AG04450 (cell line): ENCODE measurements around the gene TOR1A. TPM values are rescaled to one million over a fixed set of nuclear protein-coding genes. Genes with fewer than 3 reads are reported as not detected.

ENCODE experiments used
- CTCF ChIA-PET: fragments of 300-600, 350-600 bp; formaldehyde crosslinking; extraction: SDS; loops from one replicate; lab custom pipeline; 2022; ENCODE audit warnings: antibody characterized with exemption, inconsistent platforms; lab: Charles Lee
- POLR2A ChIA-PET: fragments of 350-600 bp; formaldehyde crosslinking; extraction: SDS; loops from one replicate; lab custom pipeline; 2021; ENCODE audit warnings: antibody characterized with exemption, inconsistent platforms; lab: Yijun Ruan, JAX
- DNase-seq: peaks from one replicate; pipeline ENCODE4 v3.0.0-alpha.2; 2011; ENCODE audit warnings: low read depth, low spot score
- H3K27ac ChIP-seq: one replicate; pipeline ENCODE4 v1.5.1; 2012; ENCODE audit warnings: low read depth, low read length, control low read depth
- H3K27me3 ChIP-seq: one replicate; pipeline ENCODE4 v1.6.0; 2012; ENCODE audit warnings: low read length; ENCODE audit not compliant: control insufficient read depth, insufficient read depth
- H3K4me3 ChIP-seq: 2 replicates; pipeline ENCODE4 v1.5.1; 2011; ENCODE audit warnings: mild to moderate bottlenecking, low read depth, low read length, control low read depth
- H3K9me3 ChIP-seq: 2 replicates; pipeline ENCODE4 v1.5.1; 2012; ENCODE audit warnings: low read length; ENCODE audit not compliant: control insufficient read depth, insufficient read depth
- polyA plus RNA-seq: library from polyadenylated mRNA; depleted of rRNA; stranded (reverse); fragments of >200 nt; gene quantifications from 2 replicates; pipeline ENCODE4 v1.2.3, GENCODE V29; 2011
- TF ChIP-seq, protein P1 (sequence below): IDR thresholded peaks from 2 replicates; pipeline ENCODE4 v1.5.1; 2011; ENCODE audit warnings: low read depth, low read length, control low read depth, inconsistent platforms

TOR1A gene
- polyA plus RNA-seq, 1 experiment: 78.5 TPM

DNA sequence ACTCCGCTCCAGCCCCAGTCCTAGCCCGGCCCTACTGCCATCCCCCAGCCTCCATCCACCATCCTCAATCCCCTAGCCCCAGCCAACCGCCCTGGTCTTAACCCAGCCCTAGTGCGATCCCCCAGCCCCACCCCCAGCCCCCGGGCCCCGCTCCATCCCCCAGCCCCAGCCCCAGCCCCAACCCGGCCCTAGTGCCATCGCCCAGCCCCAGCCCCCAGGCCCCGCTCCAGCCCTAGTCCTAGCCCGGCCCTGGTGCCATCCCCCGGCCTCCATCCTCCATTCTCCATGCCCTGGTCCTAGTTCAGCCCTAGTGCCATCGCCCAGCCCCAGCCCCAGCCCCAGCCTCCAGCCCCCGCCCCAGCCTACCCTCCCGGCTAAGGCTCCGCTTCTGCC is 398 bp downstream of the TOR1A start:
- H3K27me3 ChIP-seq: no peaks in the 10 kb centered on the region
- CTCF ChIA-PET: no interaction called here
- peak overlapping the region; percentile 47 for H3K27ac ChIP-seq
- TF ChIP-seq, protein P1, sequence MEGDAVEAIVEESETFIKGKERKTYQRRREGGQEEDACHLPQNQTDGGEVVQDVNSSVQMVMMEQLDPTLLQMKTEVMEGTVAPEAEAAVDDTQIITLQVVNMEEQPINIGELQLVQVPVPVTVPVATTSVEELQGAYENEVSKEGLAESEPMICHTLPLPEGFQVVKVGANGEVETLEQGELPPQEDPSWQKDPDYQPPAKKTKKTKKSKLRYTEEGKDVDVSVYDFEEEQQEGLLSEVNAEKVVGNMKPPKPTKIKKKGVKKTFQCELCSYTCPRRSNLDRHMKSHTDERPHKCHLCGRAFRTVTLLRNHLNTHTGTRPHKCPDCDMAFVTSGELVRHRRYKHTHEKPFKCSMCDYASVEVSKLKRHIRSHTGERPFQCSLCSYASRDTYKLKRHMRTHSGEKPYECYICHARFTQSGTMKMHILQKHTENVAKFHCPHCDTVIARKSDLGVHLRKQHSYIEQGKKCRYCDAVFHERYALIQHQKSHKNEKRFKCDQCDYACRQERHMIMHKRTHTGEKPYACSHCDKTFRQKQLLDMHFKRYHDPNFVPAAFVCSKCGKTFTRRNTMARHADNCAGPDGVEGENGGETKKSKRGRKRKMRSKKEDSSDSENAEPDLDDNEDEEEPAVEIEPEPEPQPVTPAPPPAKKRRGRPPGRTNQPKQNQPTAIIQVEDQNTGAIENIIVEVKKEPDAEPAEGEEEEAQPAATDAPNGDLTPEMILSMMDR: no peak
- POLR2A ChIA-PET: no interaction called here
- H3K4me3 ChIP-seq: peak overlapping the region; percentile 86
- no peak for DNase-seq
- H3K9me3 ChIP-seq: no peaks in the 10 kb centered on the region

DNA sequence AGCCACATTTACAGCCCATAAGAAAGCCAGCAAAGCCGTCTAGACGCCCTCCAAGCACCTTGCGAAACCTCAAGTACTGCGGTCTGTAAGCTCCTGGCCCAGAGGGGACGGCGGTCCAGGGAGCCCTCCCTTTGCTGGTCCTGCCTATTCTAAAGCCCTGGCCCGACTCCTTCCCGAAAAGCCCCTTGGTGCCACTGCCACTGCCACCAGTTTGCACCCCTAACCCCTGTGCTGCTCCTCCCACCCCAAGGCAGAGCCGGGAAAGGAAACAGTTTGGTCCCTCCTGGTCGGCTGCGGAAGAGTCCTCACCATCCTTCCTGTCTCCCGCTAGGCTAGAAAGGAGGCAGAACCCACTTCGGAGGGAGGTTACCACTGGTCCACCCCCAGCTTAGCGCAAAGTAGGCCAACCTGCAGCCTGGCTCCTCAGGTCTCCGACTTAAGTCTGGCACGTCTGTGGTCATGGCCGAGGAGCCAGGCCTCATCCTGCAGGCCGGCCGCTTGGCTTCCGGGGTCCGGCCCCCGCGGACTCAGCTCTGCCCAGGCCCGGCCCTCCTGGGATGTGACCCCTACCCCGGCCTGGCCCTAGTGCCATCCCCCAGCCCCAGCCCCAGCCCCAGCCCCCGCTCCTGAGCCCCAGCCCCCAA is 916 bp downstream of the TOR1A start:
- Histone ChIP-seq H3K4me3 (peak overlapping the region; percentile 86), H3K27me3 (no peaks in the 10 kb centered on the region), H3K27ac (peak overlapping the region; percentile 52), H3K9me3 (no peaks in the 10 kb centered on the region)
- TF ChIP-seq, protein P1: no peak
- POLR2A ChIA-PET: no interaction called here
- CTCF ChIA-PET: no interaction called here
- DNase-seq: no peak

DNA sequence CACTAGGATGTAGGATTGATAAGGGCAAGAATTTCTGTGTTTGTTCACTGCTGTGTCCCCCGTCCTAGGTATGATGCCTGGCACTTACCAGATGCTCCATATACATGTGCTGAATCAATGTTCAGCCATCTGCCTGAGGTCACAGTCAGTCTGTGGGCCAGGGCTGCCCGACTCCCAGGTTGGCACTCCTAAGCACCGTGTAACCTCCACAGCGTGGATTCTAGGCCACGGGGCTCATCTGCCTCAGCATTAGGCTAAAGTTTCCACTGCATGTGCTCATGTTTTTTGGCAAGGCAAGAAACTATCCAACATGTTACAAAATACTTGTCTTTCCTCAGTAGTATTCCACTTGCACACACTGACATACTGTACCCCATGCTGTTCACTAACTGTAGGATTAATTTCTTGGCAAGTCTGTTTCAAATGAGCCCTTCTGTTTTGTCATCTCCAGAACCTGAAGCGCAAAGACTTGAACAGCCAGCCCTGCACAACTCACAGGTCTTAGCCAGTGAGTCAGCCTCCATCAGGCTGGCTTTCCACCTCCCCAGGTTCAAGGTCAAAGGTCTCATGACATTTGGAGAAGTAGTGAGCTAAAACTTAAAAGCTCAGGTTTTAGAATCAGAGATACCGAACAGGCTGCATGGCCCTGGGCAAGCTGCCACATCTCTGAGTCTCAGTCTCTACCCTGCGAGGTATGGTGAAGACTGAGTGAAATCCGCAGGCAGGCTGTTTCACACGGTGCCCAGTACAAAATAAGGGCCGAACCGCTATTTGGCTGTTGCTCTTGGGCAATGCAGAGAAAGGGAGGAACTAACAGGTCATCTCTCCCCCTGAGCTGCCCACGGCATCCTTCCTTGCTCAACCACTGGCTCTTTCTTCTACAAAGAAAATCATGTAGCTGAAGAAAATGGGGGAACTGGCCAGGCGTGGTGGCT is 7.2 kb downstream of the TOR1A start:
- Histone ChIP-seq H3K4me3 (no peak overlapping the region), H3K9me3 (no peaks in the 10 kb centered on the region), H3K27ac (no peak overlapping the region), H3K27me3 (no peaks in the 10 kb centered on the region)
- DNase-seq: no peak
- TF ChIP-seq, protein P1: no peak
- ChIA-PET CTCF (interaction anchor here (0.7 kb wide), 1 partner anchor 291 kb away, joined by 3 read pairs; no protein-coding TSS in a partner anchor), POLR2A (no interaction called here)

DNA sequence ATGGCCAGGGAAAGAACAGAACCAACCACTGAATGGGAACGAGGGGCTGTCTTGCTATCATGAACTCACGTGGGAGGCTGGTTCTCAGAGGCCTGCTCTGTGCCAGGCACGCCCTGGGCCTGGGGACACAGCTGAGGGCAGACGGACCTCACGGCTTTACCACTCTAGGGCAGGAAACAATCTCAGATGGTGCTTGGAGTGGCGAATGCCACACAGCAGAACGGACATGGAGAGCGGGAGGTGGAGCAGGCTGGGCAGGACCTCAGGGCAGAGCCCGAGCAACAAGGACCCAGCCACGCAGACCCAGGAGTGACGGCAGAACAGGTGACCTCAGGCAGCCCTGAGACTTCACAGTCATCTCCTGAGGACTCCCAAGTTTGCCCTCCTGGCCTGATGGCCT is 8.7 kb downstream of the TOR1A start:
- no peaks in the 10 kb centered on the region for H3K9me3 ChIP-seq
- ChIA-PET POLR2A (no interaction called here), CTCF (no interaction called here)
- no peak overlapping the region for H3K27ac ChIP-seq
- H3K27me3 ChIP-seq: no peaks in the 10 kb centered on the region
- TF ChIP-seq, protein P1: no peak
- H3K4me3 ChIP-seq: no peak overlapping the region
- DNase-seq: no peak
